ENCODE data around the gene FBXL7.

DNA sequence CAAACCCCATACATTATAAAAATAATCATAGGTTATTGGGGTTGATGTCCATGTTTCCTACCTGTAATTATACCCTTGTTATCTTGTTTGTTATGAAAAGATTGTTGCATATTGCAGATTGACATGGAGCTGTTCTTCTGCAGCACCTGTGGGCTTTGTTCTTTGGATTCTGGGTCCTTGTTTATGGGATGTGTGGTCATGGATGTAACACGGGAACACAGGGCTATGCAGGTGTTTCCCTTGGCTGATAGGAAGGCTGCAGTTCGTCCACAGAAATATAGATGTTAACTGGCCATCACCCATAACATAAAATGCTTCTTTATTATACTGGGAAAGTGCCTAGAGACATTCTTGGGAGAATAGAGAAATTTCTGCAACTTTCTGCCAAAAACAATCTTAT, 77.9 kb downstream of the FBXL7 start:
- no peak for TF ChIP-seq CTCF (IDR thresholded peaks at IDR 0.05; ENCODE audit: borderline replicate concordance, extremely low read depth, low read length, poor library complexity, severe bottlenecking)
- TF ChIP-seq EZH2 (IDR thresholded peaks at IDR 0.05; ENCODE audit: borderline replicate concordance, low read depth, low read length, severe bottlenecking), result no peak

Data from DND-41 (cell line).